WTC11 (cell line): Measurements from ENCODE around the gene RARB.

Experiments used
- CTCF ChIP-seq: fragments of 200-600 bp; IDR thresholded peaks from 2 replicates; pipeline ENCODE4 v1.8.0; 2022; ENCODE audit warnings: antibody characterized with exemption
- E2F4 ChIP-seq: sonication (generic); formaldehyde crosslinking; IDR thresholded peaks from 2 replicates; pipeline ENCODE4 v1.8.1; 2022; ENCODE audit warnings: low read depth, mild to moderate bottlenecking, moderate library complexity, missing genetic modification reagents, borderline replicate concordance
- E2F5 ChIP-seq: sonication (generic); formaldehyde crosslinking; IDR thresholded peaks from 2 replicates; pipeline ENCODE4 v1.8.1; 2022; ENCODE audit warnings: mild to moderate bottlenecking, moderate library complexity, missing genetic modification reagents
- FOXK1 ChIP-seq: sonication (generic); formaldehyde crosslinking; IDR thresholded peaks from 2 replicates; pipeline ENCODE4 v1.8.0; 2022; ENCODE audit warnings: mild to moderate bottlenecking, moderate library complexity, missing genetic modification reagents
- NFYB ChIP-seq: sonication (generic); formaldehyde crosslinking; conservative IDR thresholded peaks from 2 replicates; pipeline ENCODE4 v1.8.0; 2022; ENCODE audit warnings: low read depth, missing genetic modification reagents
- SP1 ChIP-seq: sonication (generic); formaldehyde crosslinking; conservative IDR thresholded peaks from 2 replicates; pipeline ENCODE4 v1.8.1; 2022; ENCODE audit warnings: missing genetic modification reagents
- TEAD4 ChIP-seq: sonication (generic); formaldehyde crosslinking; IDR thresholded peaks from 2 replicates; pipeline ENCODE4 v1.8.0; 2022; ENCODE audit warnings: mild to moderate bottlenecking, missing genetic modification reagents
- ZNF232 ChIP-seq: sonication (generic); formaldehyde crosslinking; IDR thresholded peaks from 2 replicates; pipeline ENCODE4 v1.8.0; 2022; ENCODE audit warnings: mild to moderate bottlenecking, missing genetic modification reagents
- TF ChIP-seq, protein P1 (sequence below): sonication (generic); formaldehyde crosslinking; conservative IDR thresholded peaks from 2 replicates; pipeline ENCODE4 v1.8.1; 2023; ENCODE audit warnings: mild to moderate bottlenecking, low read depth, missing genetic modification reagents, moderate library complexity

DNA sequence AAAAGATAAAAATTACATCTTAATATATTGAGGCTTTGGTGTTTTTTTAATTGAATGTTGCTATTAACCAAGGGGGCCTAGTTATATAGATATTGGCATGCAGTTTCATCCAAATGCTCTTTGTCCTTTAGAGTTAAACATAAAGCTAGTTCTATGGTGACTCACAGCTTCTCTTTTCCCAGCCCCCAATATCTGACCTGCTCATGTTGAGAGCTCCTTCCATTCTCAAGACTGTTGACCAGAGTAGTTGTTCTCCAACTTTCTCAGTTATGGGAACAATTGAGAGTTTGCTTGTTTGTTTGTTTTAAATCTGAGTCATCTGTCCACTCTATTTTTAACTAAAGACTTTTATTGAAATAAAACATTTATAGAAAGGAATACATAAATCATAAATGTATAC lies 15.8 kb upstream of the RARB start:
- TF ChIP-seq ZNF232 (CRISPR knock-in tag), result no peak
- no peak for TF ChIP-seq CTCF
- TF ChIP-seq TEAD4, result no peak
- no peak for TF ChIP-seq FOXK1
- no peak for TF ChIP-seq NFYB
- TF ChIP-seq E2F5 (CRISPR knock-in tag), result no peak
- no peak for TF ChIP-seq SP1 (CRISPR knock-in tag)
- TF ChIP-seq E2F4, result no peak
- TF ChIP-seq, protein P1, sequence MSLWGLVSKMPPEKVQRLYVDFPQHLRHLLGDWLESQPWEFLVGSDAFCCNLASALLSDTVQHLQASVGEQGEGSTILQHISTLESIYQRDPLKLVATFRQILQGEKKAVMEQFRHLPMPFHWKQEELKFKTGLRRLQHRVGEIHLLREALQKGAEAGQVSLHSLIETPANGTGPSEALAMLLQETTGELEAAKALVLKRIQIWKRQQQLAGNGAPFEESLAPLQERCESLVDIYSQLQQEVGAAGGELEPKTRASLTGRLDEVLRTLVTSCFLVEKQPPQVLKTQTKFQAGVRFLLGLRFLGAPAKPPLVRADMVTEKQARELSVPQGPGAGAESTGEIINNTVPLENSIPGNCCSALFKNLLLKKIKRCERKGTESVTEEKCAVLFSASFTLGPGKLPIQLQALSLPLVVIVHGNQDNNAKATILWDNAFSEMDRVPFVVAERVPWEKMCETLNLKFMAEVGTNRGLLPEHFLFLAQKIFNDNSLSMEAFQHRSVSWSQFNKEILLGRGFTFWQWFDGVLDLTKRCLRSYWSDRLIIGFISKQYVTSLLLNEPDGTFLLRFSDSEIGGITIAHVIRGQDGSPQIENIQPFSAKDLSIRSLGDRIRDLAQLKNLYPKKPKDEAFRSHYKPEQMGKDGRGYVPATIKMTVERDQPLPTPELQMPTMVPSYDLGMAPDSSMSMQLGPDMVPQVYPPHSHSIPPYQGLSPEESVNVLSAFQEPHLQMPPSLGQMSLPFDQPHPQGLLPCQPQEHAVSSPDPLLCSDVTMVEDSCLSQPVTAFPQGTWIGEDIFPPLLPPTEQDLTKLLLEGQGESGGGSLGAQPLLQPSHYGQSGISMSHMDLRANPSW (CRISPR knock-in tag), result no peak
